ENCODE results near the gene GPR78. TPM values are rescaled to one million over a fixed set of nuclear protein-coding genes. Genes with fewer than 3 reads are reported as not detected.

Gene GPR78
- polyA plus RNA-seq, 3 donors = not detected

DNA sequence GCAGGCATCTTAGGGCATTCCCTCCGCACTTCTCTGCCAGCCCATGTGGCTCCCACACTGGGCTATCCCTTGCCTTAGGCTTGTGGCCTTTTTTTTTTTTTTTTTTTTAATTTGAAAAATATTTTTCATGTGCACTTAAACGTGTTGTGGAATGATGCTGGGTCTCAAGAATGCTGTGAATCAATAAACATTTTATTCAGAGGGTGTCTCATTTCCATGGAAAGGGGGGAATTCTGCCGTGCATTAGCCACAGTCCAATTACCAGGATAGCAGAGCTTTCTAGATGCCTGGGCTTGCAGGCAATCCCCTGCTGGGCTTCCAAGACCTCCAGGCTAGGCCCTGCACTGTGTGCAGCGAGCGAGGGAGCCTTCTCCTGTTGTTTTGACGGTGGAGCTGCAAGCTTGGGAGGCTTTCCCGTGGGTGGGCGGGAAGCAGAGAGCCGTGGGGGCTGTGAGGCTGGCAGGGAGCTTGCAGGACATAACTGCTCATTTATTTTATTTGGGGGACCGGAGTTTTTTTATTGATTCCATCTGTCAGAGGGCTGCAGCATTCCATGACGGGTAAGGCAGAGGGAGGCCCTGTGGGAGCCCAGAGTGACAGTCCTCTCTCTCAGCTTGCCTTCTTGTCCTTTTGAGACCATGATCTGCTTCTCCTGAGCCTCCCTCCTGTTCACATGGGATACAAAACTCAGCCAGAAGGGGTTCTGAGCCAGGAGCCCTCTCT lies 9.8 kb downstream of the GPR78 start:
- Mint-ChIP-seq H3K27ac (no peak overlapping the region), H3K4me3 (no peak overlapping the region), H3K9me3 (peaks cover 0 to 5% (median 0%) of the 10 kb centered on the region in 7 donors), H3K36me3 (no peaks in the 10 kb centered on the region), H3K4me1 (no peaks in the 10 kb centered on the region), H3K27me3 (ENCODE audit: low read depth in 3 of 3) (peaks cover 31 to 48% (median 39%) of the 10 kb centered on the region in 3 donors)
- H3K4me3 ChIP-seq (replicated peaks in 1 of 3; ENCODE audit: low read depth in 2 of 3, low read length in 3 of 3) = no peak overlapping the region
- no peak overlapping the region for H3K27ac ChIP-seq (ENCODE audit: low read depth in 1 of 2, low read length in 2 of 2)
- intact Hi-C loops (cut with micrococcal nuclease) = no loop called here
- no peaks in the 10 kb centered on the region for H4K20me1 ChIP-seq (ENCODE audit: insufficient read depth, low read length)
- TF ChIP-seq, protein P1, sequence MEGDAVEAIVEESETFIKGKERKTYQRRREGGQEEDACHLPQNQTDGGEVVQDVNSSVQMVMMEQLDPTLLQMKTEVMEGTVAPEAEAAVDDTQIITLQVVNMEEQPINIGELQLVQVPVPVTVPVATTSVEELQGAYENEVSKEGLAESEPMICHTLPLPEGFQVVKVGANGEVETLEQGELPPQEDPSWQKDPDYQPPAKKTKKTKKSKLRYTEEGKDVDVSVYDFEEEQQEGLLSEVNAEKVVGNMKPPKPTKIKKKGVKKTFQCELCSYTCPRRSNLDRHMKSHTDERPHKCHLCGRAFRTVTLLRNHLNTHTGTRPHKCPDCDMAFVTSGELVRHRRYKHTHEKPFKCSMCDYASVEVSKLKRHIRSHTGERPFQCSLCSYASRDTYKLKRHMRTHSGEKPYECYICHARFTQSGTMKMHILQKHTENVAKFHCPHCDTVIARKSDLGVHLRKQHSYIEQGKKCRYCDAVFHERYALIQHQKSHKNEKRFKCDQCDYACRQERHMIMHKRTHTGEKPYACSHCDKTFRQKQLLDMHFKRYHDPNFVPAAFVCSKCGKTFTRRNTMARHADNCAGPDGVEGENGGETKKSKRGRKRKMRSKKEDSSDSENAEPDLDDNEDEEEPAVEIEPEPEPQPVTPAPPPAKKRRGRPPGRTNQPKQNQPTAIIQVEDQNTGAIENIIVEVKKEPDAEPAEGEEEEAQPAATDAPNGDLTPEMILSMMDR (IDR thresholded peaks at IDR 0.05) = no peak
- 66% methylated on average over 9 of the region's 11 CpGs for WGBS (ENCODE audit: insufficient coverage)
- no peak for DNase-seq
- H3K27me3 ChIP-seq (ENCODE audit: control insufficient read depth in 2 of 2, insufficient read depth in 2 of 2, low read length in 2 of 2) = peaks cover 2 to 29% of the 10 kb centered on the region in 2 donors
- no peaks in the 10 kb centered on the region for H3K4me1 ChIP-seq (ENCODE audit: control insufficient read depth in 1 of 2, insufficient read depth in 2 of 2, low read length in 2 of 2)
- no peak overlapping the region for H3K4me2 ChIP-seq (replicated peaks; ENCODE audit: extremely low read depth, low read length, poor library complexity, severe bottlenecking)
- H2AFZ ChIP-seq (ENCODE audit: insufficient read depth, low read depth, low read length, poor library complexity, severe bottlenecking) = no peak overlapping the region
- no peak overlapping the region for H3K9ac ChIP-seq (ENCODE audit: insufficient read depth, low read length, poor library complexity, severe bottlenecking)
- H3K36me3 ChIP-seq (replicated peaks in 1 of 2; ENCODE audit: control insufficient read depth in 1 of 2, insufficient read depth in 2 of 2, low read length in 2 of 2) = no peaks in the 10 kb centered on the region
- no peaks in the 10 kb centered on the region for H3K9me3 ChIP-seq (replicated peaks in 1 of 2; ENCODE audit: control insufficient read depth in 1 of 2, insufficient read depth in 1 of 2, low read length in 2 of 2)
- H3K79me2 ChIP-seq (ENCODE audit: insufficient read depth, low read length) = no peaks in the 10 kb centered on the region

DNA sequence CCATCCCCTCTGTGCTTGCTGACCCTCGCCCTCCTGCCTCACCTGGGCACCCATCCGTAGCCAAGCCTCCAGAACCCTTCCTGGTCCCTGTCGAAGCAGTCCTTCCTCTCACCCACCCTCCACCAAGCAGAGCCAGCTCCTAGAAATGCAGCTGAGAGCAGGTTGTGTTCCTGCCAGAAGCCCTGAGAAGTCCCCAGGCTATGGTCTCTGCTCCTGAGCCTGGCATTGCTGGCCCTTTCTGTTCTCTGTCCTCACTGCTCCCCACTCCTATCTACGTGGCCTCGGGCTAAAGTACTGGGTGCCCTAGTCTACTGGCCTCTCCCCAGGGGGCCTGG lies 10.3 kb downstream of the GPR78 start:
- Histone ChIP-seq H3K4me1 (ENCODE audit: control insufficient read depth in 1 of 2, insufficient read depth in 2 of 2, low read length in 2 of 2) (no peaks in the 10 kb centered on the region), H3K9ac (ENCODE audit: insufficient read depth, low read length, poor library complexity, severe bottlenecking) (no peak overlapping the region), H3K9me3 (replicated peaks in 1 of 2; ENCODE audit: control insufficient read depth in 1 of 2, insufficient read depth in 1 of 2, low read length in 2 of 2) (no peaks in the 10 kb centered on the region), H3K4me3 (replicated peaks in 1 of 3; ENCODE audit: low read depth in 2 of 3, low read length in 3 of 3) (no peak overlapping the region), H3K27ac (ENCODE audit: low read depth in 1 of 2, low read length in 2 of 2) (no peak overlapping the region), H3K27me3 (ENCODE audit: control insufficient read depth in 2 of 2, insufficient read depth in 2 of 2, low read length in 2 of 2) (peaks cover 2 to 29% of the 10 kb centered on the region in 2 donors), H4K20me1 (ENCODE audit: insufficient read depth, low read length) (no peaks in the 10 kb centered on the region), H2AFZ (ENCODE audit: insufficient read depth, low read depth, low read length, poor library complexity, severe bottlenecking) (no peak overlapping the region), H3K79me2 (ENCODE audit: insufficient read depth, low read length) (no peaks in the 10 kb centered on the region), H3K4me2 (replicated peaks; ENCODE audit: extremely low read depth, low read length, poor library complexity, severe bottlenecking) (no peak overlapping the region), H3K36me3 (replicated peaks in 1 of 2; ENCODE audit: control insufficient read depth in 1 of 2, insufficient read depth in 2 of 2, low read length in 2 of 2) (no peaks in the 10 kb centered on the region)
- H3K36me3 Mint-ChIP-seq = no peaks in the 10 kb centered on the region
- intact Hi-C loops (cut with micrococcal nuclease) = no loop called here
- 77% methylated on average over 3 of the region's 5 CpGs for WGBS (ENCODE audit: insufficient coverage)
- peak overlapping the region in 1 of 7 donors; percentile 45 for H3K27ac Mint-ChIP-seq
- no peak overlapping the region for H3K4me3 Mint-ChIP-seq
- peaks cover 0 to 5% (median 0%) of the 10 kb centered on the region in 7 donors for H3K9me3 Mint-ChIP-seq
- DNase-seq = no peak
- H3K27me3 Mint-ChIP-seq (ENCODE audit: low read depth in 3 of 3) = peaks cover 31 to 46% (median 39%) of the 10 kb centered on the region in 3 donors
- TF ChIP-seq, protein P1 (IDR thresholded peaks at IDR 0.05) = no peak
- H3K4me1 Mint-ChIP-seq = no peaks in the 10 kb centered on the region
